DMS114 treated with DMSO at 0.1 percent for 48 hours (cell line): ENCODE data around the gene BLTP1.
A peak's percentile ranks its signal among the peaks of the same experiment; 100 is the strongest.
"Not testable (repeated sequence)": the region's sequence is repeated elsewhere in the genome, so short reads cannot be mapped to it uniquely, and the experiment has no call there.

ENCODE experiments used
- DNase-seq: peaks from one replicate; lab custom pipeline; 2025; ENCODE audit not compliant: unreplicated experiment; lab: John Stamatoyannopoulos, UW

Gene BLTP1, protein sequence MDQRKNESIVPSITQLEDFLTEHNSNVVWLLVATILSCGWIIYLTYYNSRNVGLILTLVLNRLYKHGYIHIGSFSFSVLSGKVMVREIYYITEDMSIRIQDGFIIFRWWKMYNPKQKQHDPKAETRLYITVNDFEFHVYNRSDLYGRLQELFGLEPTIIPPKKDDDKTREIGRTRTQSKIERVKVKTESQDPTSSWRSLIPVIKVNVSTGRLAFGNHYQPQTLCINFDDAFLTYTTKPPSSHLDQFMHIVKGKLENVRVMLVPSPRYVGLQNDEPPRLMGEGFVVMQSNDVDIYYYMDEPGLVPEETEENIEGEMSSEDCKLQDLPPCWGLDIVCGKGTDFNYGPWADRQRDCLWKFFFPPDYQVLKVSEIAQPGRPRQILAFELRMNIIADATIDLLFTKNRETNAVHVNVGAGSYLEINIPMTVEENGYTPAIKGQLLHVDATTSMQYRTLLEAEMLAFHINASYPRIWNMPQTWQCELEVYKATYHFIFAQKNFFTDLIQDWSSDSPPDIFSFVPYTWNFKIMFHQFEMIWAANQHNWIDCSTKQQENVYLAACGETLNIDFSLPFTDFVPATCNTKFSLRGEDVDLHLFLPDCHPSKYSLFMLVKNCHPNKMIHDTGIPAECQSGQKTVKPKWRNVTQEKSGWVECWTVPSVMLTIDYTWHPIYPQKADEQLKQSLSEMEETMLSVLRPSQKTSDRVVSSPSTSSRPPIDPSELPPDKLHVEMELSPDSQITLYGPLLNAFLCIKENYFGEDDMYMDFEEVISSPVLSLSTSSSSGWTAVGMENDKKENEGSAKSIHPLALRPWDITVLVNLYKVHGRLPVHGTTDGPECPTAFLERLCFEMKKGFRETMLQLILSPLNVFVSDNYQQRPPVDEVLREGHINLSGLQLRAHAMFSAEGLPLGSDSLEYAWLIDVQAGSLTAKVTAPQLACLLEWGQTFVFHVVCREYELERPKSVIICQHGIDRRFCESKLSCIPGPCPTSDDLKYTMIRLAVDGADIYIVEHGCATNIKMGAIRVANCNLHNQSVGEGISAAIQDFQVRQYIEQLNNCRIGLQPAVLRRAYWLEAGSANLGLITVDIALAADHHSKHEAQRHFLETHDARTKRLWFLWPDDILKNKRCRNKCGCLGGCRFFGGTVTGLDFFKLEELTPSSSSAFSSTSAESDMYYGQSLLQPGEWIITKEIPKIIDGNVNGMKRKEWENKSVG (N-terminal part only)

DNA sequence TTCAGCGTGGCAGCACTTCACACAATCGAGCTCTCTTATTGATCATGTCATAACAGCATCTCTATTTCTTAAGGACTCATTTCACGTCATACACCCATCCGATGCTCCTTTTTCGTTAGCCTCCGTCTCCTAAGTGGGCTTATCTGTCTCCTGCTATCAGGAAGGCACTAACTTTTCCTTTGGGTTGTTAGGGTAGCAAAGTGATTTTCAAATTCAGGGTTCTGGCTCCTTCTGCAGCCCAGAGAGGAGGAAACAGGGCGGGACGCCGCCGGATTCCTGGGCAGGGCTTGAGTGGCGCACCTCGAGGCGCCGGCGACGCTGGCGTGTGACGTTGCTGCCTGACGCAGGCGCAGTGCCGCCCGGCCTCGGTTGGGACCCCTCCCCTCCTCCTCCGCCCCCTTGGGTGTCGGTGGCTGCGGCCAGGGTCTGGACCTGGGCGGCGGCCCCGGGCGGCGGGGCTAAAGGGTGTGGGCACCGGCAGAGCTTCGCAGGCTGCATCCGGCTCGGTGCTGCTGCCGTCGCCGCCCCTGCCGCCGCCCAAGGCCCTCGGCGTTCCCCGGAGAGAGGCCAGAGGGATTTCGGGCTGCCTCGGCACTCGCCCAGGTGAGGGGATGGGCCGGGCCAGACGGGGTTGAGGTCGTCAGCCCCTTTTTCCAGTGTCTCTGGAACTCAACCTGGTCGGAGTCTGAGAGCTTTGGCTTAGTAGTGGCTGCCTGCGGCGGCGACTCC lies at the start of gene BLTP1:
Gene BLTP1 (plus strand): TSS at position 350 of the 729 bp plus-strand sequence. CDS start 18,317 bp downstream, outside the sequence.
- DNase-seq: peak; percentile 43

DNA sequence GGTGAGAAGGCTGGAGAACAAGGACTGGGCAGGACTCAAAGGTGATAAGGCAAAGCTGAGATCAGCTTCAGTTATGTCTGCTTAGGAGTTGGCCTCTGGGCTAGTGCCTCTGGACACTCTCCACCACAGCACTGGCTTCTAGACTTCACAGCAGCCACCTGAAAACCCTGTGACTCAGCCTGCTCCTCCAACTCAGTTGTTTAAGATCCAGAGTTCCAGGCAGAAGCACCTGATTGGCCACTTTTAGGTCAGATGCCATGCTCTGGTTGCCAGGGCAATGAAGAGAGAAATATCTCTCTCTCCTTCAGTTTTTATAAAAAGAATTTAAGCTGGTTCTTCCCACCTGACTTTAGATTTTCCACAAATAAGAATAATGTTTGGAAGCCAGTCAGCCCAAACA lies 47.9 kb upstream of the BLTP1 start:
- DNase-seq: no peak

DNA sequence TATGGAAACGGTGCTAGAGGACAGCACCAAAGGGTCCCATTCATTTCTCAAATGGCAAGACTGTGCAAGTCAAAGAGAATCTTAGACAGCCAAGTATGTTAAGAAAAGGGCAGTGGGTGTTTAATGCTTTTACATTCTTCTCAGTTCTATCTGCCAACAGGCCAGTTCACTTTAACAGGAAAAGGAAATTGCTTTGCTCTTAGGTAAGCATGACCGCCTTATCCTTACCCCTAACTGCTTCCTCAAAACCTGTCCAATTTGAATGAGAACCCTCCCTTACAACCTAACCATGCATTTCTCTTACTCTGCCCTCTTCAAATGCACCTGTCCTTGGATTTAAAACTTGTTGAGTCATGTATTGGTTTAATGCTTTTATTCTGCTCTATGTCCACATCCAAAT lies 44.5 kb upstream of the BLTP1 start:
- DNase-seq: no peak

DNA sequence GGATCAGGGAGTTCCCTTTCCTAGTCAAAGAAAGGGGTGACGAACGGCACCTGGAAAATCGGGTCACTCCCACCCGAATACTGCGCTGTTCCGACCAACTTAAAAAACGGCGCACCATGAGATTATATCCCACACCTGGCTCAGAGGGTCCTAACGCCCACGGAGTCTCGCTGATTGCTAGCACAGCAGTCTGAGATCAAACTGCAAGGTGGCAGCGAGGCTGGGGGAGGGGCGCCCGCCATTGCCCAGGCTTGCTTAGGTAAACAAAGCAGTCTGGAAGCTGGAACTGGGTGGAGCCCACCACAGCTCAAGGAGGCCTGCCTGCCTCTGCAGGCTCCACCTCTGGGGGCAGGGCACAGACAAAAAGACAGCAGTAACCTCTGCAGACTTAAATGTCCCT lies 41.8 kb upstream of the BLTP1 start:
- not testable (repeated sequence) for DNase-seq

DNA sequence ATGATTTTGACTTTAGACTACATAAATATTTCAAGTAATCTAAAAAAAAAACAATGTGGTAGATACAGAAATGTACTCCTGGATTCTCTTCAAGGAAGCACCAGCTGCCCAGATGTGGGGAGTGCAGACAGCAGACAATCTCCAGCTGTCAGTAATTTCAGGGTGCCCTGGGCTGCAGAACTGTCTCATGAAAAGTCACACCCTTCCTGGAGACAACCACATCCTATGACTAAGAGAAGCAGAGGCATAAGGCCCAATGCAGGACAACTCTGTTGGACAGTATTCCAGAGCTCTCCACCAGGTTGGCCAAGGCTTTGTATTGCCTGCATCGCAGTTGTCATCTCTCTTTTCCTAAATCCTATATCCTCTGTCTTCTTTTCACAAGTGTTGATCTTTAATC lies 34.4 kb upstream of the BLTP1 start:
- no peak for DNase-seq

DNA sequence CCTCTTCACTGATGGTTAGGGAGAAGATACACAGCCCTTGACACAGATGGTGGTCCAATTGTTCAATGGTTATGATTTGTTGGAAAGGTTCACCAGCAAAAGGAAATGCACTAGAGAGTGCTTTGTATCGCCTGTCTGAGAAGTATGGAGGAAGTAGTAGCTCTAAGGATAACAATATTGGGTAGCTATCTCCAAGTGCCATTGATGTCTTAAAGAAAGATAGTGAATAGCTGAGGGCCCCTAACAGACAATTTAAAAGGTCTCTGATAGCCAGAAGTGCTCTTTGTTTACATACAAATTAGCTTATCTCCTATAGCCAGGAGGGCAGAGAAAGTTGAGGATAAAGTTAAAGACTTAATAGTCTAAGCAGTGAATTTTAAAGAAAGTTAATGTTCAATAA lies 33.9 kb upstream of the BLTP1 start:
- no peak for DNase-seq

DNA sequence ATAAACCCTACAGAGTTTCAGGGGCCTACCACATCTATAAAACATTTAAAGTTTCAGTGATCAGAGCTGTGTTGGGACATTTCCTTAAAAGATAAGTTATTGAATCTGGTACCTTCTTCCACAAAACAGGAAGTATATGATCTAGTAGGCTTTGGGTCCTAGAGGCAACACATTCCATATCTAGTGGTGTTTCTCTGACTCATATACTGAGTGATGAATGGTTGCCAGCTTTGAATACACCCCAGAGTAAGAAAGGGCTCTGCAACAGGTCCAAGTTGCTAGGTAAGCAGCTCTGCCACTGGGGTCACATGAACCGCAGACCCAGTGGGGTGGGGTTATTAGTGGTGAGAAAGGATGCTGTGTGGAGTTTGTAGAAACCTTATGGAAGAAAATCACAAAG lies 32.4 kb upstream of the BLTP1 start:
- DNase-seq: no peak

DNA sequence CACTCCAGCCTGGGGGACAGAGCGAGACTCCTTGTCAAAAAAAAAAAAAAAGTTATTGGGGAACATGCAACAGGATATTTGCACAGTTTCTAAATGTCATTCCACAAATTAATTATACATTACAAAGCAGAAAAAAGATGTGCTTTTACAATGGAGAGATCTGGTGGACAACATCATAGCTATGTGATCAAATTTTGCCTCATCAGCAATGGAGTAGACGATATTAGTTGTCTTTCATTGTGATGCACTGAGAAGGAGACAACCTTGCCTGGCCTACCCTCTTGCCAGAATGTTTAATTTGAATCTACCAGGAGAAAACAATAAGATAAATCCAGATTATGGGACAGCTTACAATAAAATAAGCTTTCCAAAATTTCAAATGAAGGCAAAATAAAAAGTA lies 30.5 kb upstream of the BLTP1 start:
- DNase-seq: no peak

DNA sequence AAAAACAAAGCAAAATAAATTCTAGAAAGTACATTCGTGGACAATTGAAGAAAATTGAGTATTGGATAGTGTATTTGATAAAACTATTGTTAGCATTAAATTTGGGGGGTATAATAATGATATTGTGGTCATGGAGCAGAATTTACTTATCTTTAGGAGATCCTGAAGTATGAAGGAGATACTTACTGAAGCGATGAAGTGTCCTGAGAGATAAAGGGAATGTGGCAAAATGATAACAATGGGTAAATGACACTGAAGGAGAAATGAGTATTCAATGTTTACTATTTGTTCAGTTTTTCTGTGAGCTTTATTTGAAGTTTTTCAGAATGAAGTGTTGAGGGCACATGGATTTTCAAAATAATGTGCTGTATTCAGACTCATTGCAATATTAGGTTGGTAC lies 30.0 kb upstream of the BLTP1 start:
- DNase-seq: no peak

DNA sequence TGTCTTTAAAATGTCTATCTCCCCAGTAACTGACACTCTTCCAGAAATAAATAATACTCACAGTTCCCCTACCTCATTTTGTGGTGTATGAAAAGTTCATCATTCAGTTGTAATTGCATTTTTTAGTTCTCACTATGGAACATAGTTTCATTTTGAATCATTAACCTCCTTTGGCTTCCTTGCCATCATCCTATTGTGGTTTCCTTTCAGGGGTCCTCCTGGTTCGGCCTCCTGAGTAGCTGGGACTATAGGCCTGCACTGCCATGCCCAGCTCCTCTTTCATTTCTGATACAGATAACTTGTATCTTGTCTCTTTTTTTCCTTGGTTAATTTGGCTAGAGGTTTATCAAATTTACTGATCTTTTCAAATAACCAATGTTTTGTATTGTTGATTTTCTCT lies 23.1 kb upstream of the BLTP1 start:
- no peak for DNase-seq

DNA sequence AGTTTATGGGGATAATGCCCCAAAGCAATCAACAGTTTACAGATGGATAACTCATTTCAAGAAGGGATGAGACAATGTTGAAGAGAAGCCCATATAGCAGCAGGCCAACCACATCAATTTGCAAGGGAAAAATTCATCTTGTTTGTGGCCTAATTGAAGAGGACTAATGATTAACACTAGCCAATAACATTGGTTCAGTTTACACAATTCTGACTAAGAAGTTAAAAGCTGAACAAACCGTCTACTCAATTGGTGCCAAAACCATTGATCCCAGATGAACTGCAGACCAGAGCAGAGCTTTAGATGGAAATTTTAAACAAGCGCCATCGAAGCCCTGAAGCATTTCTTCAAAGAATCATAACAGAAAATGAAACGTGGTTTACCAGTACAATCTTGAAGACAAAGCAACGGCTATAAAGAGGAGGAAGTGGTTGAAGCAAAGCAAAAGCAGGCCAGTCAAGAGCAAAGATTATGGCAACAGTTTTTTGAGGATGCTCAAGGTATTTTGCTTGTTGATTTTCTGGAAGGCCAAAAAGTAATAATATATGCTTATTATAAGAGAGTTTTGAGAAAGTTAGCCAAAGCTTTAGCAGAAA lies 20.5 kb upstream of the BLTP1 start:
- no peak for DNase-seq

DNA sequence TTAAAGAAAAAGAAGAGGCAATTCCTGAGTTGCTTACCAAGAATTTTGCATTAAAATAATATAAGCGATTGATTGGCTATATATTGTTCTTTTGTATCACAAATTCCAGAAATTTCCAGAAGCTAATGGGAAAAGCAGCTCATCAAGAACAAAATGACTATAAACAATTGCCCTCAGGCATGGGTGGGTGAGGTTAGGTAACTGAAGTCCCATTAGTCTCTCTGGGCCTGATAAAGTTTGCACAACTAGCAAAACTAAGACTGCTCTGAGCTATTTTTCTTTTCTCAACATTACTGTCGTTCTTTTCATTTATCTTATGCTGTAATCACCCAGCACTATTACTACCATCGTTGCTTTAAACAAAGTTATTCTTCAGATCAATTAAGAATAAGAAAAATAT lies 19.2 kb upstream of the BLTP1 start:
- DNase-seq: no peak

DNA sequence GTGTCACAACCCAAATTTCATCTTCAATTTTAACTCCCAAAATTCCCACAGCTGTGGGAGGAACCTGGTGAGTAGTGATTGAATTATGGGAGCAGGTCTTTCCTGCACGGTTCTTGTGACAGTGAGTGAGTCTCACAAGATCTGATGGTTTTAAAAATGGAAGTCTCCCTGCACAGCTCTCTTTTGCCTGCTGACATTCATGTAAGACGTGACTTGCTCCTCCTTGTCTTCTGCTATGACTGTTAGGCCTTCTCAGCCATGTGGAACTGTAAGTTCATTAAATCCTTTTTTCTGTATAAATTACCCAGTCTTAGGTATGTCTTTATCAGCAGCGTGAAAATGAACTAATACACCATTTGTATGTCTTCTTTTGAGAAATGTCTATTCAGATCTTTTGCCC lies 13.0 kb upstream of the BLTP1 start:
- no peak for DNase-seq

DNA sequence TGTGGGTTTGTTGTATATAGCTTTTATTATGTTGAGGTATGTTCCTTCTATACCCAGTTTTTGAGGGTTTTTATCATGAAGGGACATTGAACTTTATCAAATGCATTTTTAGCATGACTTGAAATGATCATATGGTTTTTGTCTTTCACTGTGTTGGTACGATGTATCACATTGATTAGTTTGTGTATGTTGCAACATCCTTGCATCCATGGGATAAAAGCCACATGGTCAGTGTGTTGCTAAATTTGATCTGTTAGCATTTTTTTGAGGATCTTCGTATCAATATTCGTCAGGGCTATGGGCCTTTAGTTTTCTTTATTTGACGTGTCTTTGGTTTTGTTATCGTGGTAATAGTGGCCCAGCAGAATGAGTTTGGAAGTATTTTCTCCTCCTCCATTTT lies 11.3 kb upstream of the BLTP1 start:
- no peak for DNase-seq

DNA sequence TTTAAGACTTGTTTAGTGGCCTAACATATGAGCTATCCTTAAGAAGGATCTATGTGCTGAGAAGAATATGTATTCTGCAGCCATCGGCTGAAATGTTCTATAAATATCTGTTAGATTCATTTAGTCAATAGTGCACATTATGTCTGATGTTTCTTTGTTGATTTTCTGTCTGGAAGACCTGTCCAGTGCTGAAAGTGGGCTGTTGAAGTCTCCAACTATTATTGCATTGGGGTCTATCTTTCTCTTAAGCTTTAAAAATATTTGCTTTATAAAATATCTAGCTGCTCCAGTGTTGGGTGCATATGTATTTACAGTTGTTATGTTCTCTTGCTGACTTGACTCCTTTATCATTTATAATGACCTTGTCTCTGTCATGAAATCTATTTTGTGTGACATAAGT lies 9.4 kb upstream of the BLTP1 start:
- no peak for DNase-seq

DNA sequence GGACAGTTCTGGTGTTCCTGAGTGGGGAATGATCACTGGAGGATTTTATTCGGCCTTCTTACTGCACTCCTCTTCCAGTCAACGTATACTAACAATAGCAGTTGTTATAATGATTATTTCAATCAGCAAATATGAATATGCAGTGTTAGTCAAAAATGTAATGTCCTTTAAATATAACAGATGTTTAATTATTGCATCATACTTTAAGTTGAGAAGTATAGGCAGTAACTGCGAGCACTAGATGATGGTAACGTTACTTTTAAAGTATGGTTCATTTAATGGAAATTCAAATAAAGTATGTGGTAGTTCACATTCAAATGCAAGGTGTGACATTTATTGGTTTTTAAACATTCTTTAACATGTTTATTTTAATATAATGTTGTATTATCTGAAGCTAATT lies 5.5 kb upstream of the BLTP1 start:
- DNase-seq: no peak

DNA sequence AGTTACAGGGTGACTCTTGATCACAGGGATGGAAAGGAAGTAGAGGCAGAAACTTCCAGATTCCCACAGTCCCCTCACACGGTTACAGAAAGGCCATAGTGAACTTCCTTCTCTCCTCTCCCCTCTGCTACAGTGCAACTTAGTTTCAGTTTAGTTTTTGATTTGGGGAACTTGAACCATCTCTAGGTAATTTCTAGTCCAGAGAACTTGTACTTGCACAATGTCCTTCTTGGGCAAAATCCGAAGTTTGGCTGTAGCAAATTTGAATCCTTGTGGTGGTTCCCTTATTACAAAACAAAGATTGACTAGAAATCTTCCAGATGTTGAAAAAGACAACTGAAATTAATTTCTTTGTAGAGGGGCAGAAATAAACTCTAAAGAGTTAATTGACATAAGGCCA lies 1.2 kb upstream of the BLTP1 start:
- DNase-seq: no peak

DNA sequence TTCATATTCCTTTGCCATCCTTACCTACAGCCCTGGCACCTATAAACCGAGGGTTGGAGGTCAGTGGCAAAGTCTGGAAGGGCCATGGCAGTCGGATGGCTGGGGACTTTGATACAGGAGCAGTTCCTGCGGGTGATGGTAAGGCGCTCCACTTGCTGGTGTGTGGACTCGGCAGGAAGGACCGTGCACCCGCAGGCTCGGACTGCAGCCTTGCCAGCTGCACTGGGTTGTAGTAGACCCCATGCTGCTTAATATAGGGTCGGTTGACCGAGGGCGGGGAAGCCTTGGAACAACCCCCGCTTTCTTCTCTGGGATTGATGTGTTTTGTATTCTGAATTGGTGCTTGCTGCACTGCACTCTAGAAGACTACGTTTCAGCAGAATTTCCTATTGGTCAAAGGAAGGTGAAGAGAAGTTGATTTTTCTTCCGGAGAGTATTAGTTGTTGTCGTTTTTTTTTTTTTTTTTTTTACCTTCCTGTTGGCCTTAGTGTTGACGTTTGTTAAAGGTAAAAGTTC lies 638 bp downstream of the BLTP1 start:
- DNase-seq: no peak

DNA sequence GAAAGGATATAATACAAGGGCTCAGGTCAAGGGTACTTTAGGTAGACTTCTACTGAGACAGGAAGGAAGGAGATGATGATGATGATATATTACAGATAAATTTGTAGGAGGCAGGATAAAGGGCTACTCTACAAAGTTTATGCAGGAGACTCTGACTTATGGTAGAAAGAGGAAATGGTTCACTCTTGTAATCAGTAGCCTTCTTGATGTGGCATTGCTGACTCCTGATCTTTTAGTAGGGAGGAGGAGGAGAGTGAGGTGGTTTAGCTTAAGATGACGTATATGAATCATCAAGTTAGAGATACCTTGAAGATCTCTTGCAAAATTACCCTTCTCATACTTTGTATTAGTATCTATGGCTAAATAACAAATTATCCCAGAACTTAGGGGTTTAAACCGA lies 4.7 kb downstream of the BLTP1 start:
- no peak for DNase-seq

DNA sequence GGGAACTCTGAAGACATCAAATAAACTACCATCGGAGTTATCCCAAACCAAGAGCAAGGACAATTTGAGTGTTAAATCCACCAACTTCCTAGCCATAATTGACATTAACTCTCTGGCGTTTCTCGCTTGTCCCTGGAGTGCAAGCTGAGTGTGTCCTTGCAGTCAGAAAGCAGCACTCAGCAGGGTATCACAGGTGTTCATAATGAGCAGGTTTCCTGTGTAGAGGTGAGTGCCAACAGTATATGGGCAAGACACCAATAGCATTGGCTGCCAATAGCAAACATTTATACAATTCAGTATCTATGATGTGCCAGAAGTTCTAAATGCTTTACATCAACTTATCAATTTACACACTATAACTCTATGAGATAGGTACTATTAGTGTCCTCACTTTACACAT lies 11.2 kb downstream of the BLTP1 start:
- DNase-seq: no peak
